Mesendoderm (in vitro differentiated cells): ENCODE results near the gene ASS1.

Source experiments
- DNase-seq: peaks from one replicate; pipeline ENCODE4 v3.0.0; 2013
- H2AK5ac ChIP-seq: 2 replicates; pipeline ENCODE4 v1.6.1; 2013; ENCODE audit warnings: low read length, inconsistent platforms
- H2BK120ac ChIP-seq: 2 replicates; pipeline ENCODE4 v1.6.1; 2013; ENCODE audit warnings: low read depth, mild to moderate bottlenecking, low read length, moderate library complexity, mixed read lengths
- H2BK15ac ChIP-seq: replicated peaks from 2 replicates; pipeline ENCODE4 v1.6.1; 2013; ENCODE audit warnings: low read depth, mild to moderate bottlenecking, moderate library complexity
- H2BK5ac ChIP-seq: 2 replicates; pipeline ENCODE4 v1.6.1; 2013; ENCODE audit warnings: low read length, inconsistent platforms
- H3K18ac ChIP-seq: 2 replicates; pipeline ENCODE4 v1.6.1; 2013; ENCODE audit warnings: mild to moderate bottlenecking, low read length, mixed read lengths
- H3K23ac ChIP-seq: one replicate; pipeline ENCODE4 v1.6.1; 2013; ENCODE audit warnings: low read length
- H3K27ac ChIP-seq: 2 replicates; pipeline ENCODE4 v1.5.1; 2013; ENCODE audit warnings: low read depth, mild to moderate bottlenecking, inconsistent platforms, low read length, moderate library complexity
- H3K27me3 ChIP-seq: 2 replicates; pipeline ENCODE4 v1.6.1; 2013; ENCODE audit warnings: low read length, control low read depth, mild to moderate bottlenecking, inconsistent platforms; ENCODE audit not compliant: insufficient read depth, poor library complexity
- H3K36me3 ChIP-seq: 2 replicates; pipeline ENCODE4 v1.6.1; 2013; ENCODE audit warnings: low read length, inconsistent platforms; ENCODE audit not compliant: control insufficient read depth, insufficient read depth
- H3K4ac ChIP-seq: one replicate; pipeline ENCODE4 v1.6.1; 2013; ENCODE audit warnings: low read depth, mild to moderate bottlenecking, low read length, moderate library complexity
- H3K4me1 ChIP-seq: 2 replicates; pipeline ENCODE4 v1.6.1; 2013; ENCODE audit warnings: low read depth, low read length, inconsistent platforms; ENCODE audit not compliant: control insufficient read depth
- H3K4me2 ChIP-seq: 2 replicates; pipeline ENCODE4 v1.6.1; 2013; ENCODE audit warnings: low read length
- H3K4me3 ChIP-seq: 2 replicates; pipeline ENCODE4 v1.5.1; 2013; ENCODE audit warnings: mild to moderate bottlenecking, low read length
- H3K56ac ChIP-seq: one replicate; pipeline ENCODE4 v1.6.1; 2013; ENCODE audit warnings: low read length
- H3K79me1 ChIP-seq: 2 replicates; pipeline ENCODE4 v1.6.1; 2013; ENCODE audit warnings: low read length, inconsistent platforms
- H3K79me2 ChIP-seq: 2 replicates; pipeline ENCODE4 v1.6.1; 2013; ENCODE audit warnings: mild to moderate bottlenecking, low read length; ENCODE audit not compliant: control insufficient read depth, insufficient read depth
- H3K9ac ChIP-seq: 2 replicates; pipeline ENCODE4 v1.6.1; 2013; ENCODE audit warnings: low read length, inconsistent platforms
- H4K5ac ChIP-seq: one replicate; pipeline ENCODE4 v1.6.1; 2013; ENCODE audit warnings: low read length
- H4K8ac ChIP-seq: one replicate; pipeline ENCODE4 v1.6.1; 2013; ENCODE audit warnings: low read depth, mild to moderate bottlenecking, control low read depth, low read length, moderate library complexity
- WGBS: extraction: QIAGEN DNeasy Blood & Tissue Kit; methylation state at CpG from one replicate; pipeline ENCODE4 v1.1.7; 2013; ENCODE audit warnings: low lambda C conversion rate, missing lambda C conversion rate; ENCODE audit not compliant: insufficient coverage; ENCODE audit errors: extremely low coverage; 5-methylcytosine and 5-hydroxymethylcytosine counted together

Gene ASS1

GRCh38 chr9:130450344-130451003, 5.7 kb downstream of the ASS1 start:
- no peak overlapping the region for H2AK5ac ChIP-seq
- no peak overlapping the region for H2BK15ac ChIP-seq
- H3K23ac ChIP-seq = no peak overlapping the region
- H3K4me2 ChIP-seq = no peak overlapping the region
- no peak overlapping the region for H2BK120ac ChIP-seq
- no peaks in the 10 kb centered on the region for H3K27me3 ChIP-seq
- peaks cover 14% of the 10 kb centered on the region for H3K4me1 ChIP-seq
- no peak overlapping the region for H3K4me3 ChIP-seq
- no peak overlapping the region for H4K5ac ChIP-seq
- no peak overlapping the region for H4K8ac ChIP-seq
- no CpG with 5 or more reads among the region's 15 CpGs for WGBS
- H3K18ac ChIP-seq = no peak overlapping the region
- H3K79me2 ChIP-seq = no peaks in the 10 kb centered on the region
- H3K36me3 ChIP-seq = no peaks in the 10 kb centered on the region
- no peak overlapping the region for H2BK5ac ChIP-seq
- no peak overlapping the region for H3K27ac ChIP-seq
- peak; percentile 59 for DNase-seq
- no peak overlapping the region for H3K56ac ChIP-seq
- H3K9ac ChIP-seq = no peak overlapping the region
- H3K4ac ChIP-seq = no peak overlapping the region
- H3K79me1 ChIP-seq = no peaks in the 10 kb centered on the region

DNA sequence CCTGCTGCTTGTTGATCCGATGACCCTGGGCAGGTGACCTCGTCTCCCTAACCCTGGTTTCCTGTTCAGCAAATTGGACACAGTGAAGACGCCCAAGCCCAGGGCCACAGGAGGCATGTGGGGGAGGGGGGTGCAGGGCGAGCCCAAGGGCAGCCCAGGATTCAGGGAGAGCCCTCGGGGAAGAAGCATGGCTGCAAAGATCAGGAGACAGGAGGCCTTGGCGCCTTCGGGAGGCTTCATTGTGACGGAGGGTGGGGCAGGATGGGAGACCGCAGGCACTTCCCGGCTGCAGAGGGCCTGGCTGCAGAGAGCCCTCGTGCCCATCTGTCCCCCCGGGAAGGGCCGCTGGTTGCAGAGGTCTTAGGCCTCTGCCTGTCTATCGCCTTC, 6.2 kb downstream of the ASS1 start:
- H3K27me3 ChIP-seq = no peaks in the 10 kb centered on the region
- no peak for DNase-seq
- no peak overlapping the region for H3K56ac ChIP-seq
- H3K4ac ChIP-seq = no peak overlapping the region
- H3K23ac ChIP-seq = no peak overlapping the region
- H3K36me3 ChIP-seq = no peaks in the 10 kb centered on the region
- WGBS = no CpG with 5 or more reads among the region's 14 CpGs
- no peak overlapping the region for H3K4me2 ChIP-seq
- H2BK5ac ChIP-seq = no peak overlapping the region
- no peaks in the 10 kb centered on the region for H3K79me2 ChIP-seq
- no peak overlapping the region for H4K5ac ChIP-seq
- no peak overlapping the region for H3K27ac ChIP-seq
- H2BK15ac ChIP-seq = no peak overlapping the region
- no peak overlapping the region for H3K4me3 ChIP-seq
- no peak overlapping the region for H3K9ac ChIP-seq
- no peak overlapping the region for H2AK5ac ChIP-seq
- no peak overlapping the region for H2BK120ac ChIP-seq
- H3K4me1 ChIP-seq = peaks cover 14% of the 10 kb centered on the region
- H3K18ac ChIP-seq = no peak overlapping the region
- no peak overlapping the region for H4K8ac ChIP-seq
- no peaks in the 10 kb centered on the region for H3K79me1 ChIP-seq

GRCh38 chr9:130451509-130452388, 7.0 kb downstream of the ASS1 start:
- no peaks in the 10 kb centered on the region for H3K36me3 ChIP-seq
- peak; percentile 80 for DNase-seq
- no CpG with 5 or more reads among the region's 23 CpGs for WGBS

DNA sequence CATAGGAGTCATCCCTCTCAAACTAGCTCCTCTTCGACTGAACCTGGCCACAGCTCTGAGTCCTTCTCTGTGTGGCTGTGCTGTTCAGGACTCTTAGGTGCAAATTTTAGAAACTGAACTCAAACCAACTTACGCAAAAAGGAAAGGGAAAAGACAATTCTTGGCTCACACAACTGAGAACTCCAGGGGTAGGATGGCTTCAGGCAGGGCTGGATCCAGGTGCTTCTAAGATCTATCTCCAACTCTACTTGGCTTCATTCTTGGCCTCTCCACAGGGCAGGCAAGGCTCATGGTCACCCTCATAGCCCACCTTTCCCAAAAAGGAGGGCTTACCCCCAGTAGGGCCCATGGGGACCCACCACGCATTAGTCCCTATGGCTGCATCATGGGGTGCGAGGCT, 8.1 kb downstream of the ASS1 start:
- Histone ChIP-seq H4K8ac (no peak overlapping the region), H2BK120ac (no peak overlapping the region), H3K36me3 (no peaks in the 10 kb centered on the region), H3K4ac (no peak overlapping the region), H3K4me3 (no peak overlapping the region), H3K9ac (no peak overlapping the region), H3K79me2 (no peaks in the 10 kb centered on the region), H3K4me1 (peaks cover 2% of the 10 kb centered on the region), H3K4me2 (no peak overlapping the region), H2BK15ac (no peak overlapping the region), H3K27ac (no peak overlapping the region), H3K79me1 (no peaks in the 10 kb centered on the region), H3K23ac (no peak overlapping the region), H3K27me3 (no peaks in the 10 kb centered on the region), H3K56ac (no peak overlapping the region), H4K5ac (no peak overlapping the region), H3K18ac (no peak overlapping the region), H2AK5ac (no peak overlapping the region), H2BK5ac (no peak overlapping the region)
- no CpG with 5 or more reads among the region's 4 CpGs for WGBS
- no peak for DNase-seq

More at GRCh38 chr9:130451509-130452388, 7.0 kb downstream of the ASS1 start:
- Histone ChIP-seq H3K79me2 (no peaks in the 10 kb centered on the region), H4K5ac (no peak overlapping the region), H3K27ac (no peak overlapping the region), H3K27me3 (no peaks in the 10 kb centered on the region), H2AK5ac (no peak overlapping the region), H3K4me1 (peaks cover 8% of the 10 kb centered on the region), H3K9ac (no peak overlapping the region), H2BK120ac (no peak overlapping the region), H2BK15ac (no peak overlapping the region), H3K4me2 (no peak overlapping the region), H3K18ac (no peak overlapping the region), H3K4me3 (no peak overlapping the region), H3K23ac (no peak overlapping the region), H2BK5ac (no peak overlapping the region), H4K8ac (no peak overlapping the region), H3K79me1 (no peaks in the 10 kb centered on the region), H3K4ac (no peak overlapping the region), H3K56ac (no peak overlapping the region)

GRCh38 chr9:130453487-130453886, 8.7 kb downstream of the ASS1 start:
- DNase-seq = no peak
- no CpG with 5 or more reads among the region's 7 CpGs for WGBS

More at GRCh38 chr9:130453487-130453886, 8.7 kb downstream of the ASS1 start:
- Histone ChIP-seq H3K4me2 (no peak overlapping the region), H3K27me3 (no peaks in the 10 kb centered on the region), H3K36me3 (no peaks in the 10 kb centered on the region), H2BK5ac (no peak overlapping the region), H3K56ac (no peak overlapping the region), H3K23ac (no peak overlapping the region), H3K9ac (no peak overlapping the region), H4K5ac (no peak overlapping the region), H3K4ac (no peak overlapping the region), H3K27ac (no peak overlapping the region), H3K4me3 (no peak overlapping the region), H2BK120ac (no peak overlapping the region), H3K79me2 (no peaks in the 10 kb centered on the region), H3K79me1 (no peaks in the 10 kb centered on the region), H2BK15ac (no peak overlapping the region), H2AK5ac (no peak overlapping the region), H3K18ac (no peak overlapping the region), H3K4me1 (no peaks in the 10 kb centered on the region), H4K8ac (no peak overlapping the region)
